AG10803 (cell line): Measurements from ENCODE around the gene SH3TC1.
A peak's percentile ranks its signal among the peaks of the same experiment; 100 is the strongest.

Experiments used
- DNase-seq: peaks from one replicate; pipeline ENCODE4 v3.0.0; 2010; ENCODE audit warnings: low read depth
- H3K4me3 ChIP-seq: 2 replicates; pipeline ENCODE4 v1.5.1; 2011; ENCODE audit warnings: mild to moderate bottlenecking, low read length, control low read depth
- TF ChIP-seq, protein P1 (sequence below): conservative IDR thresholded peaks from 2 replicates; pipeline ENCODE4 v1.5.1; 2011; ENCODE audit warnings: mild to moderate bottlenecking, low read length, control low read depth, inconsistent platforms

Gene SH3TC1

DNA sequence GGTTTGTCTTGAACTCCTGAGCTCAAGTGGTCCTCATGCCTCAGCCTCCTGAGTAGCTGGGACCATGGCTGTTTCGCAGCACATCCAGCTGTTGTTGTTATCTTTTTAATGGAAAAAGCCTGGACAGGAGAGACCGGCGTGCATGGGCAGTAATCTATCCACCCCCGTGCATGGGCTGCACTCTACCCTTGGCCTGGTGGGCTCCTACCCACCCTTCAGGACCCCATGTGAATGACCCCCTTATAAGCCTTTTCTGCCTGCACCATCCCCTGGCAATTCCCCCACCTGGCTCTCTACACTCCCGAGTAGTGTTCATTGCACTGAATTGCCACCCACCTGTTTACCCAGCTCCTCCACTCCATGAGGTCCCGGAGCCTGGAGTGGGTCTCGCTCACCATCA, 51.5 kb downstream of the SH3TC1 start:
- no peak overlapping the region for H3K4me3 ChIP-seq
- no peak for DNase-seq
- TF ChIP-seq, protein P1, sequence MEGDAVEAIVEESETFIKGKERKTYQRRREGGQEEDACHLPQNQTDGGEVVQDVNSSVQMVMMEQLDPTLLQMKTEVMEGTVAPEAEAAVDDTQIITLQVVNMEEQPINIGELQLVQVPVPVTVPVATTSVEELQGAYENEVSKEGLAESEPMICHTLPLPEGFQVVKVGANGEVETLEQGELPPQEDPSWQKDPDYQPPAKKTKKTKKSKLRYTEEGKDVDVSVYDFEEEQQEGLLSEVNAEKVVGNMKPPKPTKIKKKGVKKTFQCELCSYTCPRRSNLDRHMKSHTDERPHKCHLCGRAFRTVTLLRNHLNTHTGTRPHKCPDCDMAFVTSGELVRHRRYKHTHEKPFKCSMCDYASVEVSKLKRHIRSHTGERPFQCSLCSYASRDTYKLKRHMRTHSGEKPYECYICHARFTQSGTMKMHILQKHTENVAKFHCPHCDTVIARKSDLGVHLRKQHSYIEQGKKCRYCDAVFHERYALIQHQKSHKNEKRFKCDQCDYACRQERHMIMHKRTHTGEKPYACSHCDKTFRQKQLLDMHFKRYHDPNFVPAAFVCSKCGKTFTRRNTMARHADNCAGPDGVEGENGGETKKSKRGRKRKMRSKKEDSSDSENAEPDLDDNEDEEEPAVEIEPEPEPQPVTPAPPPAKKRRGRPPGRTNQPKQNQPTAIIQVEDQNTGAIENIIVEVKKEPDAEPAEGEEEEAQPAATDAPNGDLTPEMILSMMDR, result no peak

DNA sequence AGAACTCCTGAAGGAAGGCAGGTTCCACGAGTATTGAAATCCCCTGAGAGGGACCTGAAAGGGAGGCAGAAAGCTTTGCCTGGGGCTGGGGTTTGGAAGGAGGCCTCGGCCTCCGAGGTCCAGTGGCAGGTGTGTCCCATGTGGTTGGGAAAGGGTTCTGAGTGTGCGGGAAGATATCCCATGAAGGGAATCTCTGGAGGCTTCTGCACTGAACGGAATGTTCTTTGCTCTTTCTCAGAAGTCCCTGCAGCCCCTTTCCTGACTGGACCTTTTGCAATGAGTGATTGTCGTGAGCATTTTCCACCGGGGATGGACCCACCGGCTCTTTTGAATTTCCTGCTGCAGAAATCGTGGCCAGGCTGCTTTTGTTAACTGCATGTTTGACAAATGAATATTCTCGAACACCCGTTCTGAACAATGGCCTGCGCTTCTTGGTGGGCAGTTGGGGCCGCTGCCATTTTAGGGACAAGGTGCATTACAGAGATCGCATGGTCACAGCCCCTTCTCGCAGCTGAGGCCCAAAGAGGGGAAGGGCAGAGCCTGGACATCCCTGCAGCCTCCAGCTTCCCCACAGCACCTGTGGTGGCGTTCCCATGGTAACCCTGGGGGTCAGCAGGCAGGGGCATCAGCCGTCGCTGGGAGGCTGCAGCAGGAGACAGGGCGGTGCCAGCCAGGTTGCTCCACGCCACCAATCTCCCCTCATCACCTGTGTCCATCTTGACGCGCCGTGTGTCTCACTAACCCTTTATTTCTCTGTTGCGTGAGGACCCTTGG, 52.2 kb downstream of the SH3TC1 start:
- TF ChIP-seq, protein P1, result no peak
- DNase-seq, result no peak
- H3K4me3 ChIP-seq, result no peak overlapping the region

DNA sequence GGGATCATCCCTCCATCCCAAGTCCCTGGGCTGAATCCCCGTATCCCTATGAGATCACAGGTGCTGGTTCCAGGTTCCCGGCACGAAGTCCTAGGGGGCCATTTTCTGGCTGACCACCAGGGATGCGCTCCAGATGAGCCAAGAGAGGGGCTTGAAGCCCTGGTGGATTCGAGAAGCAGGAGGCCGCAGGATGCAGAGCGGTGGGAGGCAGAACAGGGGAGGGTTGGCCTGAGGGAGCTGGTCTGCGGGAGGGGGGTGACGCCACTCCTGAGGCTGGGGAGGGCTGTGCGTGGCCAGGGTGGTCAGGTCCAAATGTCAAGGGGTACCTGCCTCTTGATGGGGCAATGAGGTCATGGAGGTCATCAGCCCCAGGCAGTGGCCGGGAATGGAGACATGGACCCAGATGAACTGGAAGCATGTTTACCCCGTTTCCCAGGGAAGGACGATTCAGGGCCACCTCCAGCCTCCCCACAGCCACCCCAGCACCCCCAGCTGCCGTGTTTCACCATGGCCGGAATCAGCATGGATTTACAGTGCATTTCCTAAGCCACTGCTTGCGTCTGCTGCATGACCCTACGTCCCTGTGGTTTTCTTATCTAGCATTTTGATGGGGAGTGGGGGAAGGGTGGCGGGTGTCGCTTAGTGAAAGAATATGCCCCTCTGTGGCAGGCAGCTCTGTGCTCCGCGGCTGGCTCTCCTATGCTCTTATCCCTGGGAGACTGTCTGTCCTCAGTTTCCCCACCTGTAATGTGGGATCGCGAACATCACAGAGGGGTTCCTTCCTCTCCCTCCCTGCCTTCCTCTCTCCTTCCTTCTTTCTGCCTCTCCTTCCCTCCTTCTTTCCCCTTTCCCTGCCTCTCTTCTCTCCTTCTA, 53.4 kb downstream of the SH3TC1 start:
- H3K4me3 ChIP-seq, result no peak overlapping the region
- no peak for DNase-seq
- TF ChIP-seq, protein P1, result no peak

DNA sequence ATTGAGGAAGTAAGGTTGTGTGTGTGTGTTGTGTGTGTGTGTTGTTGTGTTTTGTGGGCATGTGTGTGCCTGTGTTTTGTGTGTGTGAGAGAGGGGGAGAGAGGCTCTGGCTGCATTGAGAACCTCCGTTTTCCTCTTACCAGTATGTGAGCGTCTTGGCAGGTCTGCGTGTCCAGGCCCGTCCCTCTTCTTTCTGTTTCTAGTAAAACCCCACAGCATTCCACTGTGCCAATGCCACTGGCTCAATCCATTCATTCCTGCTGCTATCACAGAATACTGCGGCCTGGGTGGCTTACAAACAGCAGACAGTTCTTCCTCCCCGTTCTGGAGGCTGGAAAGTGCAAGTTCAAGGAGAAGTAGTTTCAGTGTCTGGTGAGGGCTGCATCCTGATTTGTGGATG, 55.0 kb downstream of the SH3TC1 start:
- DNase-seq, result no peak
- TF ChIP-seq, protein P1, result no peak
- H3K4me3 ChIP-seq, result no peak overlapping the region

DNA sequence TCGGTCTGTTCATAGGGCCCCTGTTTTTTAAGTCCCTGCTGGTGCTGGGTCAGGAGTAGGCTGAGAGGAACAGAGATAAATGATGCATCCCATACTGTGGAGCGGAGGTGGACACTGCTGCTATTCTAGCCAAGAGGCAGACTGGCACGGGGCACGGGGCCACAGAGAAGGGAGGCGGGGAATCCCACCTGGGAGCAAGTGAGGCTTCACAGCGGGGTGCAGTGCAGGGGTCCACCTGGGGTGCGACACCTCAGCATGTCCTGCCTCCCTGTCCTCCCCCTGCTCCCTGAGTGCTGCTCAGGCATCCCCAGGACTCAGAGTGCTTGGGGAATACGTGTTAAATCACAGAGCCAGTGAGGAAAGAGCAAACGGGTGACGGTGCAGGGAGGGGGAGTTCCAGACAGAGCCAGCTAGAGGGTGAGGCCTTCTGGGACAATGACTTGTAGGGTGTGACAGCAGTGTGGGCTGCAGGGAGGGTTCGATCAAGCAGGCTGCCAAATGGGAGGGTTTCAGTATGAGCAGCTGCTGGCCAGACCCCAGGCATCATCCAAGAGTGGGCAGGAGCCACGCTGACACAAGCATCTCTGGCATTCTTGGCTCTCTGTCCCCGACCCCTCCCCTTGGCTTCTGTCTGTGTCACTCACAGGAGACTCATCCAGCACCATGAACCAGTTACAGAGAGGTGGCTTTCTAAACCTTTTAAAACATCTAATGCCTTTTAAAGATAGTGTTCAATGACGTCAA, 56.8 kb downstream of the SH3TC1 start:
- no peak overlapping the region for H3K4me3 ChIP-seq
- peak; percentile 63 for DNase-seq
- TF ChIP-seq, protein P1, result no peak

DNA sequence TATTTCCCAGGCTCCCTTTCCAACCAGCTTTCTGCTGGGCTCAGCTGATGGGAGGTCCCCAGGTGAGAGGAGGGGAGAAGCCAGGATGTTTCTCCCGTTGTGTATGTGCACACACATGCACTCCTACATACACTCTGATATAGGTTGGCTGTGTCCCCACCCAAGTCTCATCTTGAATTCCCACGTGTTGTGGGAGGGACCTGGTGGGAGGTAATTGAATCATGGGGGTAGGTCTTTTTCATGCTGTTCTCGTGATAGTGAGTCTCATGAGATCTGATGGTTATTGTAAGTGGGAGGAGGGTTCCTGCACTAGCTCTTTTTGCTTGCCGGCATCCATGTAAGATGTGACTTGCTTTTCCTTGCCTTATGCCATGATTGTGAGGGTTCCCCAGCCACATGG, 58.8 kb downstream of the SH3TC1 start:
- H3K4me3 ChIP-seq, result no peak overlapping the region
- TF ChIP-seq, protein P1, result no peak
- DNase-seq, result no peak
